HepG2 (cell line): ENCODE results near the gene DOLK. TPM values are rescaled to one million over a fixed set of nuclear protein-coding genes. Genes with fewer than 3 reads are reported as not detected.

Experiments used
- AHDC1 ChIP-seq: sonication (generic); formaldehyde crosslinking; IDR thresholded peaks from 2 replicates; pipeline ENCODE4 v1.5.1; 2020; ENCODE audit warnings: mild to moderate bottlenecking, missing genetic modification reagents, borderline replicate concordance
- BCL6 ChIP-seq: IDR thresholded peaks from 2 replicates; pipeline ENCODE4 v1.6.1; 2016; ENCODE audit warnings: missing genetic modification reagents, missing compliant biosample characterization
- CEBPB ChIP-seq: IDR thresholded peaks from 2 replicates; pipeline ENCODE4 v1.6.1; 2011; ENCODE audit warnings: low read depth, low read length, improper control_type of control experiment, borderline replicate concordance
- CTCF ChIP-seq: sonication (generic); formaldehyde crosslinking; IDR thresholded peaks from 2 replicates; pipeline ENCODE4 v1.5.0; 2020; ENCODE audit warnings: mild to moderate bottlenecking, missing genetic modification reagents, moderate library complexity
- E2F1 ChIP-seq: sonication (generic); formaldehyde crosslinking; IDR thresholded peaks from 2 replicates; pipeline ENCODE4 v1.5.0; 2020; ENCODE audit warnings: missing genetic modification reagents
- FOXO4 ChIP-seq: sonication (generic); formaldehyde crosslinking; conservative IDR thresholded peaks from 2 replicates; pipeline ENCODE4 v1.8.1; 2023; ENCODE audit warnings: missing genetic modification reagents
- GATA4 ChIP-seq: sonication (generic); IDR thresholded peaks from 2 replicates; pipeline ENCODE4 v1.6.1; 2016; ENCODE audit warnings: antibody characterized with exemption, low read depth, borderline replicate concordance
- SMARCE1 ChIP-seq: fragments of 450-650 bp; IDR thresholded peaks from 2 replicates; pipeline ENCODE4 v1.6.1; 2017; ENCODE audit warnings: borderline replicate concordance
- TCF7L2 ChIP-seq: IDR thresholded peaks from 2 replicates; pipeline ENCODE4 v1.6.1; 2011; ENCODE audit warnings: mild to moderate bottlenecking, low read depth, low read length, moderate library complexity
- TRAFD1 ChIP-seq: sonication (generic); formaldehyde crosslinking; IDR thresholded peaks from 2 replicates; pipeline ENCODE4 v1.5.1; 2020; ENCODE audit warnings: missing genetic modification reagents, mild to moderate bottlenecking, borderline replicate concordance
- ZFP37 ChIP-seq: sonication (generic); formaldehyde crosslinking; IDR thresholded peaks from 2 replicates; pipeline ENCODE4 v1.4.0; 2020; ENCODE audit warnings: missing genetic modification reagents, borderline replicate concordance
- ZFP90 ChIP-seq: sonication (generic); formaldehyde crosslinking; IDR thresholded peaks from 2 replicates; pipeline ENCODE4 v1.8.0; 2022; ENCODE audit warnings: missing genetic modification reagents, mild to moderate bottlenecking, inconsistent platforms, borderline replicate concordance
- ZNF292 ChIP-seq: sonication (generic); formaldehyde crosslinking; IDR thresholded peaks from 2 replicates; pipeline ENCODE4 v1.8.1; 2022; ENCODE audit warnings: mild to moderate bottlenecking, low read depth, missing genetic modification reagents, borderline replicate concordance
- ZNF562 ChIP-seq: sonication (generic); formaldehyde crosslinking; IDR thresholded peaks from 2 replicates; pipeline ENCODE4 v1.8.0; 2022; ENCODE audit warnings: missing genetic modification reagents, borderline replicate concordance
- ZNF569 ChIP-seq: sonication (generic); formaldehyde crosslinking; IDR thresholded peaks from 2 replicates; pipeline ENCODE4 v1.5.0; 2020; ENCODE audit warnings: mild to moderate bottlenecking, missing genetic modification reagents, moderate library complexity, borderline replicate concordance
- ZNF670 ChIP-seq: sonication (generic); formaldehyde crosslinking; IDR thresholded peaks from 2 replicates; pipeline ENCODE4 v1.8.0; 2022; ENCODE audit warnings: mild to moderate bottlenecking, missing genetic modification reagents, borderline replicate concordance
- ZNF672 ChIP-seq: sonication (generic); formaldehyde crosslinking; IDR thresholded peaks from 2 replicates; pipeline ENCODE4 v1.8.1; 2022; ENCODE audit warnings: missing genetic modification reagents
- ZSCAN20 ChIP-seq: sonication (generic); formaldehyde crosslinking; IDR thresholded peaks from 2 replicates; pipeline ENCODE4 v1.4.0; 2020; ENCODE audit warnings: missing genetic modification reagents, mild to moderate bottlenecking, borderline replicate concordance
- polyA plus RNA-seq, 8 experiments: library from polyadenylated mRNA; depleted of rRNA in 3 of 8; stranded (reverse) in 7 of 8; unstranded in 1 of 8; fragments of >200 nt; fragmentation: Illumina TruSeq in 4 of 8; extraction: Trizol in 4 of 8; gene quantifications; 2 replicates each; pipeline versions ENCODE4 v1.2.1 to v1.2.3, GENCODE V29; 2011 to 2016; ENCODE audit warnings: low read depth in 4 of 8, missing spikeins in 1 of 8, mixed read lengths in 1 of 8; ENCODE audit not compliant: insufficient read depth in 1 of 8
- total RNA-seq, 5 experiments: library from RNA; depleted of rRNA; stranded (reverse); fragments of >200 nt; fragmentation: Illumina TruSeq; extraction: Trizol; gene quantifications; 2 replicates each; pipeline ENCODE4 v1.2.3, GENCODE V29; 2016; ENCODE audit warnings: low read depth in 1 of 5

Gene DOLK
- total and polyA plus RNA-seq, 2 of the 13 experiments (the other 11 are each of a cell fraction or from before 2014, with no cell fraction given), result 15.4 to 18.7 TPM

- TF ChIP-seq CTCF, result no peak
- no peak for TF ChIP-seq E2F1 (CRISPR knock-in tag)
- no peak for TF ChIP-seq GATA4
- TF ChIP-seq ZNF569, result no peak
- TF ChIP-seq AHDC1, result no peak
- no peak for TF ChIP-seq TCF7L2
- no peak for TF ChIP-seq ZNF670 (CRISPR knock-in tag)
- TF ChIP-seq ZNF562 (CRISPR knock-in tag), result no peak
- TF ChIP-seq ZNF672, result no peak
- no peak for TF ChIP-seq CEBPB
- no peak for TF ChIP-seq SMARCE1
- no peak for TF ChIP-seq ZFP90 (CRISPR knock-in tag)
- no peak for TF ChIP-seq ZNF292 (CRISPR knock-in tag)
- 0 out of 2 replicates have a peak, but pooled peaks have one; percentile 11 for TF ChIP-seq BCL6 (CRISPR knock-in tag)
- TF ChIP-seq FOXO4 (CRISPR knock-in tag), result no peak
- TF ChIP-seq ZSCAN20 (CRISPR knock-in tag), result no peak
- no peak for TF ChIP-seq TRAFD1 (CRISPR knock-in tag)
- no peak for TF ChIP-seq ZFP37 (CRISPR knock-in tag)
Observed at GRCh38 chr9:128912270-128912853, 35.0 kb downstream of the DOLK start (continued).
